Fibroblast of mammary gland (primary cell): ENCODE results near the gene PREX1.

Source experiments
- DNase-seq: peaks from one replicate; pipeline ENCODE4 v3.0.0-alpha.2; 2010; ENCODE audit warnings: low read depth
- H3K4me3 ChIP-seq: 2 replicates; pipeline ENCODE4 v1.5.1; 2011; ENCODE audit warnings: low read depth, mild to moderate bottlenecking, low read length, moderate library complexity; ENCODE audit not compliant: control insufficient read depth
- TF ChIP-seq, protein P1 (sequence below): conservative IDR thresholded peaks from 2 replicates; pipeline ENCODE4 v1.5.1; 2011; ENCODE audit warnings: low read depth, low read length, inconsistent platforms; ENCODE audit not compliant: control insufficient read depth, insufficient read depth

PREX1 gene

DNA sequence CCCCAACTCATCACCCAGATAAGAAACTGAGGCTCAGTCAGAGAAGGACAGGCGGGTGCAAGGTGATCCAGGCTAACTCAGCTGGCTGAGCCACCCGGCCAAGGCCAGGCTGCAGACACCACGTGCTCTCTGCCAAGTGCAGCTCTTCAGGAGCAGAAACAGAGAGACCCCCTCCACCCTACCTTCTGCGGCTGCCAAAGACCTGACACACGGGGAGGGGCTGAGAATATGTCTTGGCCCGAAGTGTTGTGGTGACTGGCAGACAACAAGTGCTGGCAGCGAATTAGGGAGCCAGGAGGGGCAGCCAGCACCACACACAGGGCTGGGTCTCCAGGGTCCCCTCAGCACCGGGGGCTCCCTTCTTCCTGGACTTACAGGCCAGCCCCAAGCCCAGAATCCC, 22.5 kb downstream of the PREX1 start:
- no peak overlapping the region for H3K4me3 ChIP-seq
- TF ChIP-seq, protein P1, sequence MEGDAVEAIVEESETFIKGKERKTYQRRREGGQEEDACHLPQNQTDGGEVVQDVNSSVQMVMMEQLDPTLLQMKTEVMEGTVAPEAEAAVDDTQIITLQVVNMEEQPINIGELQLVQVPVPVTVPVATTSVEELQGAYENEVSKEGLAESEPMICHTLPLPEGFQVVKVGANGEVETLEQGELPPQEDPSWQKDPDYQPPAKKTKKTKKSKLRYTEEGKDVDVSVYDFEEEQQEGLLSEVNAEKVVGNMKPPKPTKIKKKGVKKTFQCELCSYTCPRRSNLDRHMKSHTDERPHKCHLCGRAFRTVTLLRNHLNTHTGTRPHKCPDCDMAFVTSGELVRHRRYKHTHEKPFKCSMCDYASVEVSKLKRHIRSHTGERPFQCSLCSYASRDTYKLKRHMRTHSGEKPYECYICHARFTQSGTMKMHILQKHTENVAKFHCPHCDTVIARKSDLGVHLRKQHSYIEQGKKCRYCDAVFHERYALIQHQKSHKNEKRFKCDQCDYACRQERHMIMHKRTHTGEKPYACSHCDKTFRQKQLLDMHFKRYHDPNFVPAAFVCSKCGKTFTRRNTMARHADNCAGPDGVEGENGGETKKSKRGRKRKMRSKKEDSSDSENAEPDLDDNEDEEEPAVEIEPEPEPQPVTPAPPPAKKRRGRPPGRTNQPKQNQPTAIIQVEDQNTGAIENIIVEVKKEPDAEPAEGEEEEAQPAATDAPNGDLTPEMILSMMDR: no peak
- DNase-seq: no peak

DNA sequence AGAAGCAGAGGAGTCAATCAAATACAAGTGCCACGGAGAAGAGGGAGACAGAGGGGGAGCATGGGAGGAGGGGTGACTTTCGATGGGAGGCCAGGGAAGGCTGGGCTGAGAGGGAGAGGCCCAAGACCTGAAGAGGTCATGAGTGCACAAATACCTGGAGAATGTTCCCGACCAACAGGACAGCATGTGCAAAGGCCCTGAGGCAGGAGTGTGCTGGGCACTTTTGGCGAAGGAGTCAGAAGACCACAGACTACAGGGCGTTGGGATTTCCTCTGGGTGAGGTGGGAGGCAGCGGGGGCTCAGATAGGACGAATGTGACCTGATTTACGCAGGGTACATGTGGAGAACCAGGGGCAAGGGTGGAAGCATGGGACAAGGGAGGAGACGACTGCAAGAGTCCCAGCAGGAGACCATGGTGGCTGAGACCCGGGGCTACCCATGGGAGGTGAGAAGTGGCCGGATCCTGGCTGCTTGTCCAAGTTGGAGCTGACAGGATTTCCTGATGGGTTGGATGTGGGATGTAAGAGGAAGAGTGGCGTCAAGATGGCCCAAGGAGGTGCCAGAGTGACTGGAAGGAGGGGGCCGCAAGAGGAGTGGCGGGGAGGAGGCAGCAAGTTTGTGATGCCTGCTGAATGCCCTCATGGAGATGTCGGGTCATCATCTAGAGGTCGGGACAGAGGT, 23.4 kb downstream of the PREX1 start:
- TF ChIP-seq, protein P1: no peak
- no peak for DNase-seq
- no peak overlapping the region for H3K4me3 ChIP-seq

DNA sequence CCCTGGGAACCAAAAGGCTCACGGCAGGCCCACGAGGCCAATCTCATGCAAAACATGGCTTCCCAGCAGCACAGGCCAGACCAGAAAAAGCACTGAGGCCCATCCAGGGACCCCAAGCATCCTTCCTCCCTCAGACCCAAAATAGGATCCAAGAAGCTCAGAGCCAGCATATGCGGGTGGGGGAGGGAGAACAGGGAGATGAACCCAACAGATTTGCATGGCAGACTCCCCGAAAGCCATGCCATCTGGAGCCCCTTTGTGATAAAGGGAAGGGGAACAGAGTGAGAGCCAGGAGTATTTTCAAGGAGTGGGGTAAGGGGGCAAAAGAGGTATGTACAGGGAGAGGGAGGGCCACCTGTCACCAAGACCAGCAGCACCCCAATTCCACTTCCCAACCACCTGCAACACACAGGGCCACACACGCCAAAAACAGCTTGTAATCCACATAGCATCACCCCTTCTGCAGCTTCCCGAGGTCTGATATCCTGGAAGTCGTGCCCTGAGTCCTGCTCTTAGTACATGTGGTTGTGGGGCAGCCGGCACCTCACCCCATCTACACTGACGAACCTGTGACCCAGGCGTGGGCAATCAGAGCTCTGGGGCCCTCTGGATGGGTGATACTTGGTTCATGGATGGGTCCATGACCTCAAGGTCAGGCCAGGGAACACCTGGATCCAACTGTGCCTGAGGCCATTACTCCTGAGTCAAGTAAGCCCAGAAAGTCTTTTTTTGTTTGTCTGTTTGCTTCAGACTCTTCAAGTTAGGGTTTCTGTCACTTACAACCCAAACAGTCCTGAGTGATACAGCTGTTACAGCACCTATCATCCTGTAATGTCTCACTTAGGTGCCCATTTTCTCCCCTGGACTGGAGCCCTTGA, 24.4 kb downstream of the PREX1 start:
- H3K4me3 ChIP-seq: no peak overlapping the region
- no peak for DNase-seq
- TF ChIP-seq, protein P1: no peak

DNA sequence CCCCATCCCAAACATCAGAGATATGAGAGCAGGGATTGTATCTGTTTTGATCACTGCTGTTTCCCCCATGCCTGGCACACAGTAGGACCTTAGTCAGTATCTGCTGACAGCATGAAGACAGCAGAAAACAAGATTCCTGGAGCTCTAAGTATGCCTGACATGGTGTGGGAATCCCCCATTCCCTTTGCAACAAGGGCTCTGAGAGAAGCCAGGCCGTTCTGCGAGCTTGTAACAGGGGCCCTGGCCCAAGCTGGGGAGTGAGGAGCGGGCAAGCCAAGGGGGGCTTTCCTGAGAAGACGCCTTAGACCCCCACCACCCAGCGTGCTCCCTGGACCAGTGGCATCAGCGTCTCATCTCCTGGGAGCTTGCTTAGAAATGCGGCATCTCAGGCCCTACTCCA, 25.2 kb downstream of the PREX1 start:
- no peak overlapping the region for H3K4me3 ChIP-seq
- TF ChIP-seq, protein P1: no peak
- DNase-seq: no peak

DNA sequence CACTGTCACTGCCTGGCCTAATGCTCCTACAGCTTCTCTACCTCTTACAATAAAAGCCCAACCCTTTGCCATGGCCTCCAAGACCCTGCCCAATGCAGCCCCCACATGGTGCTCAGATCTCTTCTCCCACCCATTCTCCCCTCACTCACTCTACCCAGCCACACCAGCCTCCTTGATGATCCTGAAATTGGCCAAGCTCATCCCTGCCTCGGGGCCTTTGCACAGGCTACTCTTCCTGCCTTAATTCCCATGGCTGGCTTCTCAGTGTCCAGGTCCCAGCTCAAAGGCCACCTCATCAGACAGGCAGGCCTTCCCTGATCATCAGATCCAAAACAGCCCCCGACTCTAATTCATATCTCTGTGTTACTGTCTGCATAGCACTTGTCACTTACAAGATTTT, 25.6 kb downstream of the PREX1 start:
- no peak for DNase-seq
- no peak overlapping the region for H3K4me3 ChIP-seq
- TF ChIP-seq, protein P1: no peak

DNA sequence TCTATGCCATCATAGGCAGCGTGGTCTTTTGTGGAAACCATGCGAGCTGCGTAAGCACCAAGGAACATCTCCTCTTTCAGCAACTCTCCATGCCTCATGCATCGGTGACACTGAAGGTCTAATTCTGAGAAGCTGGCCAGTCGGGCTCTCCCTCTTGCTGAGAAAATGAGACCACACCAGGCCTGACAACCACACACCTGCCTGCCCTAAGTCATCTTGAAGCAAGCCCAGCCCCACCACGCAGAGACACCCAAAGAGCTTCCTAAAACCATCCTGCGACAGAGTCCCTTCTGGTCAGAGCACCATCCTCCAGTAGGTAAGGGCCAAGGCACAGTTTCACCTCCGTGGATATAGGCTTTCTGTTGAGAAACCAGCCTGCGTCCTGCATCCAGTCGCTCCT, 26.6 kb downstream of the PREX1 start:
- no peak for DNase-seq
- H3K4me3 ChIP-seq: no peak overlapping the region
- TF ChIP-seq, protein P1: no peak
